T1000 (cell line): ENCODE results near the gene NIM1K.
"Not testable (repeated sequence)": the region's sequence is repeated elsewhere in the genome, so short reads cannot be mapped to it uniquely, and the experiment has no call there.

Source experiments
- DNase-seq: peaks from one replicate; lab custom pipeline; 2025; ENCODE audit warnings: mixed read lengths; lab: John Stamatoyannopoulos, UW

Gene NIM1K

GRCh38 chr5:43230707-43231106 lies 38.7 kb downstream of the NIM1K start:
- no peak for DNase-seq

GRCh38 chr5:43231977-43232376 lies 40.0 kb downstream of the NIM1K start:
- no peak for DNase-seq

- DNase-seq: no peak
These were observed 41.2 kb downstream of the NIM1K start for GRCh38 chr5:43232943-43233833.

GRCh38 chr5:43233946-43234345 lies 41.9 kb downstream of the NIM1K start:
- DNase-seq: no peak

GRCh38 chr5:43236653-43237355 lies 44.8 kb downstream of the NIM1K start:
- DNase-seq: no peak

GRCh38 chr5:43242196-43242595 lies 50.2 kb downstream of the NIM1K start:
- DNase-seq: no peak

GRCh38 chr5:43243270-43243669 lies 51.2 kb downstream of the NIM1K start:
- DNase-seq: no peak

GRCh38 chr5:43244823-43245565 lies 53.0 kb downstream of the NIM1K start:
- no peak for DNase-seq

- no peak for DNase-seq
These were observed 53.8 kb downstream of the NIM1K start for GRCh38 chr5:43245724-43246385.

- DNase-seq: no peak
These were observed 59.7 kb downstream of the NIM1K start for GRCh38 chr5:43251754-43252153.

- DNase-seq: no peak
These were observed 63.7 kb downstream of the NIM1K start for GRCh38 chr5:43255704-43256103.

GRCh38 chr5:43256261-43256966 lies 64.4 kb downstream of the NIM1K start:
- DNase-seq: no peak

- DNase-seq: no peak
These were observed 66.1 kb downstream of the NIM1K start for GRCh38 chr5:43258116-43258515.

GRCh38 chr5:43262269-43262668 lies 70.2 kb downstream of the NIM1K start:
- DNase-seq: not testable (repeated sequence)

GRCh38 chr5:43268188-43268820 lies 76.3 kb downstream of the NIM1K start:
- DNase-seq: no peak

- DNase-seq: no peak
These were observed 78.6 kb downstream of the NIM1K start for GRCh38 chr5:43270645-43271044.

GRCh38 chr5:43273552-43273951 lies 81.5 kb downstream of the NIM1K start:
- no peak for DNase-seq

- no peak for DNase-seq
These were observed 82.5 kb downstream of the NIM1K start for GRCh38 chr5:43274435-43275114.

- no peak for DNase-seq
These were observed 83.4 kb downstream of the NIM1K start for GRCh38 chr5:43275391-43275790.

- DNase-seq: no peak
These were observed 87.7 kb downstream of the NIM1K start for GRCh38 chr5:43279548-43280274.
